ENCODE results near the gene MYH10.

DNA sequence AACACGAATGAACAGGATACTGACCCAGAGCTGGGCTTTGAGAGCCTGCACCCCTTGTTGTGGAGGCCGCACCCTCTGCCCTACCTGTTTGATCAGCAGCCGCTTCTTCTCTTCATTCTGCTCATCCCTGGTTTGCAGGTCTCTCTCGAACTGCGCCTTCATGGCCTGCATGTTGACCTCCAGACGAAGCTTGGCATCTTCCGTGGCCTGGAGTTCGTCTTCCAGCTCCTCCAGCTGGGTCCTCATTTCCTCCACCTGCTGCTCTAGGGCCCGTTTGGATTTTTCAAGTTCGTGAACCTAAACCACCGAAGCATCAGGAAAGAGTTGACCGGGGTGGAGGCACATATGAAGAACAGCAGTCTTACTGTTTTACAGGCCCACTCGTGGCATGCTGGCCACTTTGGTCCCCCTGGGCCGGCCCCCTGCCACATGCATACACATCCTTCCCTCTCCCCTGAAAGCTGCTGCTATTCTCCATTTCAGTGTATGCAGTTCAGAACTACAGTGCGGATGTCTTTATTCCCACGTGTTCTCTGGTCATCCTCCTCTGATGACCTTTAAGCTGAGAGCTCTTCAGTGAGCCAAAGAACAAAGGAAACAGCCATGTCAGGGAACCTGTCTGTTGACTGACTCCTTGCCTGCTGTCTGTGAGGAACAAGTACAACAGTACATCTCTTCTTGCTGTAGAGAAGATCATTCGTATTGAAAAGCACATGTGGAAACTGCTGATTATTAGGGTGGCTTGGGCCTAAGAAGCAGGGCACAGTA lies 140.1 kb downstream of the MYH10 start:
- TF ChIP-seq, protein P1, sequence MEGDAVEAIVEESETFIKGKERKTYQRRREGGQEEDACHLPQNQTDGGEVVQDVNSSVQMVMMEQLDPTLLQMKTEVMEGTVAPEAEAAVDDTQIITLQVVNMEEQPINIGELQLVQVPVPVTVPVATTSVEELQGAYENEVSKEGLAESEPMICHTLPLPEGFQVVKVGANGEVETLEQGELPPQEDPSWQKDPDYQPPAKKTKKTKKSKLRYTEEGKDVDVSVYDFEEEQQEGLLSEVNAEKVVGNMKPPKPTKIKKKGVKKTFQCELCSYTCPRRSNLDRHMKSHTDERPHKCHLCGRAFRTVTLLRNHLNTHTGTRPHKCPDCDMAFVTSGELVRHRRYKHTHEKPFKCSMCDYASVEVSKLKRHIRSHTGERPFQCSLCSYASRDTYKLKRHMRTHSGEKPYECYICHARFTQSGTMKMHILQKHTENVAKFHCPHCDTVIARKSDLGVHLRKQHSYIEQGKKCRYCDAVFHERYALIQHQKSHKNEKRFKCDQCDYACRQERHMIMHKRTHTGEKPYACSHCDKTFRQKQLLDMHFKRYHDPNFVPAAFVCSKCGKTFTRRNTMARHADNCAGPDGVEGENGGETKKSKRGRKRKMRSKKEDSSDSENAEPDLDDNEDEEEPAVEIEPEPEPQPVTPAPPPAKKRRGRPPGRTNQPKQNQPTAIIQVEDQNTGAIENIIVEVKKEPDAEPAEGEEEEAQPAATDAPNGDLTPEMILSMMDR (IDR thresholded peaks at IDR 0.05; ENCODE audit: poor library complexity), result no peak
- no peak for TF ChIP-seq EZH2 (IDR thresholded peaks at IDR 0.05; ENCODE audit: borderline replicate concordance)
